Esophagus muscularis mucosa (tissue), 4 donors: ENCODE results near the gene ROBO1. TPM values are rescaled to one million over a fixed set of nuclear protein-coding genes. Genes with fewer than 3 reads are reported as not detected.

Experiments used
- DNase-seq: peaks from one replicate; pipeline ENCODE4 v3.0.0-alpha.2; 2017; ENCODE audit errors: extremely low spot score
- H3K27ac ChIP-seq, 4 donors: fragments of 200-600 bp; sonication (generic); replicated peaks in 1 of 4; 1 replicate in 3 of 4; 2 replicates in 1 of 4; pipeline ENCODE4 v1.5.1; 2016 to 2019; ENCODE audit warnings: mild to moderate bottlenecking in 1 of 4
- H3K27me3 ChIP-seq, 4 donors: fragments of 200-600 bp; sonication (generic); one replicate each; pipeline versions ENCODE4 v1.5.1 to v1.6.0; 2016 to 2019
- H3K36me3 ChIP-seq, 4 donors: fragments of 200-600 bp; sonication (generic); one replicate each; pipeline ENCODE4 v1.5.1; 2016 to 2019
- H3K4me1 ChIP-seq, 4 donors: fragments of 200-600 bp; sonication (generic); one replicate each; pipeline ENCODE4 v1.5.1; 2016 to 2019
- H3K4me3 ChIP-seq, 4 donors: fragments of 200-600 bp; sonication (generic); 1 replicate in 2 of 4; 2 replicates in 2 of 4; pipeline ENCODE4 v1.5.1; 2016 to 2019; ENCODE audit warnings: mild to moderate bottlenecking in 4 of 4, moderate library complexity in 1 of 4
- H3K9me3 ChIP-seq, 4 donors: fragments of 200-600 bp; sonication (generic); 1 replicate in 3 of 4; 2 replicates in 1 of 4; pipeline ENCODE4 v1.5.1; 2016 to 2019
- EP300 ChIP-seq: sonication (generic); formaldehyde crosslinking; IDR thresholded peaks from one replicate; pipeline ENCODE4 v1.6.1; 2017; ENCODE audit warnings: antibody characterized with exemption
- POLR2A ChIP-seq: fragments of 450-650 bp; IDR thresholded peaks from one replicate; pipeline ENCODE4 v1.6.1; 2017; ENCODE audit warnings: antibody characterized with exemption, moderate library complexity, mild to moderate bottlenecking, low read depth
- POLR2AphosphoS5 ChIP-seq, 2 donors: sonication (generic); formaldehyde crosslinking; IDR thresholded peaks; one replicate each; pipeline ENCODE4 v1.6.1; 2017; ENCODE audit warnings: antibody characterized with exemption in 2 of 2
- WGBS: methylation state at CpG from one replicate; pipeline ENCODE4 v1.1.5; 2018; 5-methylcytosine and 5-hydroxymethylcytosine counted together
- intact Hi-C: fragments of 100-400 bp; cut with DNase I; formaldehyde crosslinking; loops from one replicate; pipeline ENCODE4 v1.15.1; 2023
- total RNA-seq, 4 donors: library from RNA; depleted of rRNA; stranded (reverse); fragments of >200 nt; gene quantifications; one replicate each; pipeline versions ENCODE4 v1.1.0 to v1.2.1, GENCODE V29; 2016
- TF ChIP-seq, protein P1 (sequence below), 3 experiments: fragments of 200-600 bp in 2 of 3; fragments of 450-650 bp in 1 of 3; sonication (generic) in 2 of 3; IDR thresholded peaks; one replicate each; pipeline ENCODE4 v1.5.1; 2017 to 2019; ENCODE audit warnings: antibody characterized with exemption in 3 of 3, mild to moderate bottlenecking in 2 of 3, moderate library complexity in 1 of 3

The ROBO1 gene
- total RNA-seq, 4 donors from 2014 or later = 9.6 to 14.2 (median 12.6) TPM

GRCh38 chr3:78670094-78670493 lies 1097.7 kb downstream of the ROBO1 start:
- Histone ChIP-seq H3K4me1 (no peaks in the 10 kb centered on the region), H3K36me3 (peaks cover 0 to 5% (median 0%) of the 10 kb centered on the region in 4 donors), H3K27me3 (no peaks in the 10 kb centered on the region), H3K9me3 (no peaks in the 10 kb centered on the region), H3K4me3 (no peak overlapping the region), H3K27ac (no peak overlapping the region)
- DNase-seq = no peak
- no peak for TF ChIP-seq POLR2A
- no peak for TF ChIP-seq POLR2AphosphoS5 (IDR thresholded peaks at IDR 0.05)
- TF ChIP-seq, protein P1, sequence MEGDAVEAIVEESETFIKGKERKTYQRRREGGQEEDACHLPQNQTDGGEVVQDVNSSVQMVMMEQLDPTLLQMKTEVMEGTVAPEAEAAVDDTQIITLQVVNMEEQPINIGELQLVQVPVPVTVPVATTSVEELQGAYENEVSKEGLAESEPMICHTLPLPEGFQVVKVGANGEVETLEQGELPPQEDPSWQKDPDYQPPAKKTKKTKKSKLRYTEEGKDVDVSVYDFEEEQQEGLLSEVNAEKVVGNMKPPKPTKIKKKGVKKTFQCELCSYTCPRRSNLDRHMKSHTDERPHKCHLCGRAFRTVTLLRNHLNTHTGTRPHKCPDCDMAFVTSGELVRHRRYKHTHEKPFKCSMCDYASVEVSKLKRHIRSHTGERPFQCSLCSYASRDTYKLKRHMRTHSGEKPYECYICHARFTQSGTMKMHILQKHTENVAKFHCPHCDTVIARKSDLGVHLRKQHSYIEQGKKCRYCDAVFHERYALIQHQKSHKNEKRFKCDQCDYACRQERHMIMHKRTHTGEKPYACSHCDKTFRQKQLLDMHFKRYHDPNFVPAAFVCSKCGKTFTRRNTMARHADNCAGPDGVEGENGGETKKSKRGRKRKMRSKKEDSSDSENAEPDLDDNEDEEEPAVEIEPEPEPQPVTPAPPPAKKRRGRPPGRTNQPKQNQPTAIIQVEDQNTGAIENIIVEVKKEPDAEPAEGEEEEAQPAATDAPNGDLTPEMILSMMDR (IDR thresholded peaks at IDR 0.05) = no peak
- TF ChIP-seq EP300 = no peak
- 84% methylated on average over 7 of the region's 7 CpGs for WGBS
- intact Hi-C loops = no loop called here

- no peak for DNase-seq
- Histone ChIP-seq H3K36me3 (peaks cover 0 to 5% (median 0%) of the 10 kb centered on the region in 4 donors), H3K4me1 (no peaks in the 10 kb centered on the region), H3K9me3 (no peaks in the 10 kb centered on the region), H3K4me3 (no peak overlapping the region), H3K27me3 (no peaks in the 10 kb centered on the region), H3K27ac (no peak overlapping the region)
- intact Hi-C loops = no loop called here
- WGBS = 96% methylated on average over 2 of the region's 2 CpGs
- no peak for TF ChIP-seq POLR2A
- TF ChIP-seq, protein P1 (IDR thresholded peaks at IDR 0.05) = no peak
- TF ChIP-seq EP300 = no peak
- no peak for TF ChIP-seq POLR2AphosphoS5 (IDR thresholded peaks at IDR 0.05)
These were observed 1099.5 kb downstream of the ROBO1 start for GRCh38 chr3:78668302-78668701.

DNA sequence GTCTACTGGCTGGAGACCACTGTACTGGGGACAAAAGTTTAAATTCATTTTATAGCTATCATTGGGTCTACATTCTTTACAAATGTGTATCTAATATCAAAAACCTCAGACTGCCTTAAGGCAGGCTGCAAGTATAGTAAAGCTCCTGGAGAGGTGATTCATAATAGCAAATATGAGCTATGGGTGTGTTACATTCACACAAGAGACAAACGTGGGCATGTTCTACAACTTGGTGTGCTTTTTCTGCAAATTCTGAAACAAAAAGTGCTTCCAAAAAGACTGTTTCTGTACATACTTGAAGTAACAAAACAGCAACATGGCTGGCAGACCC lies 1101.4 kb downstream of the ROBO1 start:
- intact Hi-C loops = no loop called here
- Histone ChIP-seq H3K4me1 (no peaks in the 10 kb centered on the region), H3K27ac (no peak overlapping the region), H3K36me3 (peaks cover 0 to 5% (median 0%) of the 10 kb centered on the region in 4 donors), H3K9me3 (no peaks in the 10 kb centered on the region), H3K4me3 (no peak overlapping the region), H3K27me3 (no peaks in the 10 kb centered on the region)
- TF ChIP-seq POLR2A = no peak
- 58% methylated on average over 1 of the region's 1 CpG for WGBS
- DNase-seq = no peak

DNA sequence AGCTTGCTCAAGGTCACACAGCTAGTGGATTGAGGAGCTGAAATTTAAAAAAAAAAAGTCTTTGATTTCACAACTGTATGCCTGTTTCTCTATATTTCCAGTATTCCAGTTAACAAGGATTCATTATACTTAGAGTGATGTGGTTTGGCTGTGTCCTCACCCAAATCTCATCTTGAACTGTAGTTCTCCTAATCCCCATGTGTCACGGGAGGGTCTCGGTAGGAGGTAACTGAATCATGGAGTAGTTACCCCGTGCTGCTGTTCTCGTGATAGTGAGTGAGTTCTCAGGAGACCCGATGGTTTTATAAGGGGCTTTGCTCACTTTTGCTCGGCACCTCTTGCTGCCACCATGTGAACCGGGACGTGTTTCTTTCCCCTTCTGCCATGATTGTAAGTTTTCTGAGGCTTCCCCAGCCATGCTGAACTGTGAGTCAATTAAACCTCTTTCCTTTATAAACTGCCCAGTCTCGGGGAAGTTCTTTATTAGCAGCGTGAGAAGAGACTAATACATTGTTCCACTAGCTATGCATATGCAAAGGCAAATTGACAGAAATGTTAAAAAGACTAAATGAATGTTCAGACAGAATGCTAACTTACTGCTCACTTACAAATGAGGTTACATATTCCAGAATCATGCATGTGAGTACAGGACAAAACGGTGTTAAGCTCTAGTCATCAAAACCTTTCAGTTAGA lies 1101.9 kb downstream of the ROBO1 start:
- Histone ChIP-seq H3K27me3 (no peaks in the 10 kb centered on the region), H3K4me1 (no peaks in the 10 kb centered on the region), H3K36me3 (peaks cover 0 to 5% (median 0%) of the 10 kb centered on the region in 4 donors), H3K4me3 (no peak overlapping the region), H3K27ac (no peak overlapping the region), H3K9me3 (no peaks in the 10 kb centered on the region)
- WGBS = 91% methylated on average over 11 of the region's 11 CpGs
- intact Hi-C loops = no loop called here
- no peak for DNase-seq
- TF ChIP-seq, protein P1 (IDR thresholded peaks at IDR 0.05) = no peak
- no peak for TF ChIP-seq POLR2AphosphoS5 (IDR thresholded peaks at IDR 0.05)
- TF ChIP-seq EP300 = no peak
- no peak for TF ChIP-seq POLR2A

DNA sequence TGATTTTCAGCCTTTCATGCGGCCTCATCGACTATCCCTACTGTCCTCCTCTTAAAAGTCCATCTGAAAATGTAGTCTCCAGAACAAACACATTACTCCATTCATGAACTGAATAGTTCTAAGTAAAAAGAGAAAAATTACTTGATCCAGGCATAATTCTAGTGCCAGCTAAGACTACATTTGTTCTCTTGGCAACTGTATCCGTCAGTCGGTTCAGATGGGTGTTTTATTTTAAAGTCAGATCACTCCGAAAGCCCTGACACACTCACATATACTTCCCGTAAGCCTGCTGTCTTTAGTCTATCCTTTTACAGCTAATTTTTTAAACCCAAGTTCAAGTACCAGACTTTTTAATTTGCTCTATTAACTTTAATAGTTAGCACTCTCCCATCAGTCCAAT lies 1102.7 kb downstream of the ROBO1 start:
- intact Hi-C loops = no loop called here
- DNase-seq = no peak
- Histone ChIP-seq H3K4me3 (no peak overlapping the region), H3K27ac (no peak overlapping the region), H3K4me1 (no peaks in the 10 kb centered on the region), H3K9me3 (no peaks in the 10 kb centered on the region), H3K36me3 (peaks cover 0 to 5% (median 0%) of the 10 kb centered on the region in 4 donors), H3K27me3 (no peaks in the 10 kb centered on the region)
- WGBS = 87% methylated on average over 6 of the region's 6 CpGs
- TF ChIP-seq POLR2AphosphoS5 (IDR thresholded peaks at IDR 0.05) (no peak), EP300 (no peak), POLR2A (no peak)
- TF ChIP-seq, protein P1 (IDR thresholded peaks at IDR 0.05) = no peak
